NB4 (cell line): Measurements from ENCODE around the gene FGD2.

Source experiments
- DNase-seq: peaks from one replicate; pipeline ENCODE4 v3.0.0; 2010; ENCODE audit warnings: low read depth
- H3K4me3 ChIP-seq: one replicate; pipeline ENCODE4 v1.5.1; 2011; ENCODE audit warnings: mild to moderate bottlenecking, low read depth, low read length, moderate library complexity
- MYC ChIP-seq: IDR thresholded peaks from 2 replicates; pipeline ENCODE4 v1.6.1; 2011; ENCODE audit warnings: low read depth, low read length
- POLR2A ChIP-seq: IDR thresholded peaks from 2 replicates; pipeline ENCODE4 v1.6.1; 2011; ENCODE audit warnings: mild to moderate bottlenecking; ENCODE audit not compliant: insufficient read length; ENCODE audit errors: extremely low read depth
- TF ChIP-seq, protein P1 (sequence below): IDR thresholded peaks from 2 replicates; pipeline ENCODE4 v1.6.1; 2011; ENCODE audit warnings: low read depth, low read length
- TF ChIP-seq, protein P2 (sequence below): IDR thresholded peaks from one replicate; pipeline ENCODE4 v1.5.1; 2012; ENCODE audit warnings: low read depth, low read length

Gene FGD2

GRCh38 chr6:37005061-37005810 lies at the start of gene FGD2:
Gene FGD2, plus strand, starts transcription at chr6:37005655. Its CDS starts 163 bp downstream, at chr6:37005818.
- TF ChIP-seq, protein P1, sequence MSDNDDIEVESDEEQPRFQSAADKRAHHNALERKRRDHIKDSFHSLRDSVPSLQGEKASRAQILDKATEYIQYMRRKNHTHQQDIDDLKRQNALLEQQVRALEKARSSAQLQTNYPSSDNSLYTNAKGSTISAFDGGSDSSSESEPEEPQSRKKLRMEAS: 0 out of 2 replicates have a peak, but pooled peaks have one; percentile 37
- TF ChIP-seq, protein P2, sequence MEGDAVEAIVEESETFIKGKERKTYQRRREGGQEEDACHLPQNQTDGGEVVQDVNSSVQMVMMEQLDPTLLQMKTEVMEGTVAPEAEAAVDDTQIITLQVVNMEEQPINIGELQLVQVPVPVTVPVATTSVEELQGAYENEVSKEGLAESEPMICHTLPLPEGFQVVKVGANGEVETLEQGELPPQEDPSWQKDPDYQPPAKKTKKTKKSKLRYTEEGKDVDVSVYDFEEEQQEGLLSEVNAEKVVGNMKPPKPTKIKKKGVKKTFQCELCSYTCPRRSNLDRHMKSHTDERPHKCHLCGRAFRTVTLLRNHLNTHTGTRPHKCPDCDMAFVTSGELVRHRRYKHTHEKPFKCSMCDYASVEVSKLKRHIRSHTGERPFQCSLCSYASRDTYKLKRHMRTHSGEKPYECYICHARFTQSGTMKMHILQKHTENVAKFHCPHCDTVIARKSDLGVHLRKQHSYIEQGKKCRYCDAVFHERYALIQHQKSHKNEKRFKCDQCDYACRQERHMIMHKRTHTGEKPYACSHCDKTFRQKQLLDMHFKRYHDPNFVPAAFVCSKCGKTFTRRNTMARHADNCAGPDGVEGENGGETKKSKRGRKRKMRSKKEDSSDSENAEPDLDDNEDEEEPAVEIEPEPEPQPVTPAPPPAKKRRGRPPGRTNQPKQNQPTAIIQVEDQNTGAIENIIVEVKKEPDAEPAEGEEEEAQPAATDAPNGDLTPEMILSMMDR: no peak
- TF ChIP-seq POLR2A: no peak
- no peak for TF ChIP-seq MYC
- peak; percentile 85 for DNase-seq
- no peak within 1 kb of the TSS for H3K4me3 ChIP-seq

DNA sequence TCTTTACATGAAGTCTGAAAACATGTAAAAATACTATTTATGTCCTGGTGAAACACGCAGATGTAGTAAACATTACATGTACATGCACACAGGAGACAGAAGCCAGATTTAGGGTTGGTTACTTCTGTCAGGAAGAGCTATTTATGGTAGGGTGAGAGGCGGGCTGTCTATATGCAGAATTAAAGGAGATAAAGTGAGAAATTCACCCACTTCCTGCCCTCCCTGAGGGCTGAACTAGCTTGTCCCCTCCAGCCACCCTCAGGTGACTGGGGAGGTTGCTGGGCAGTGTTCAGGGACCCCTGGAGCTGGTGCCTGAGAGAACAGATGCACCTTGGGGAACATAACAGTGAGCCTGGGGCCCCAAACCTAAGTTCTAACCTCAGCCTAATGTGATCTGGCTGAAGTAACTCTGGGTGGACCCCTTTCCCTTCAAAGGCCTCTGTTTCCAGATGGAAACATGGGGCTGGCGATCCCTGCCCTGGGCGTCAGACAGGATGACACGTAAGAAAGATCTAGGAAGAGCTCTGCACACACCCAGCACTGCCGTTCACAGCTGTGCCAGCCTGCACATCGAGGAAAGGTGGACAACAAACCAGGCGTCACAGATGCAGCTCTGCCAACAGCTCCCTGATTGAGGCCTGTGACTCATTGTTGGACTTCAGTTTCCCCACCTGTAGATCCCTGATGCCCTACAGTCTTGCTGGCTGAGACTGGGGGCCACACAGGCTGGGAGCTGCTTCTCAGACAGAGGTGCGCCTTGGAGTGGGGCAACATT lies 49.6 kb upstream of the FGD2 start:
- H3K4me3 ChIP-seq: no peak overlapping the region
- DNase-seq: no peak
- TF ChIP-seq POLR2A: no peak
- no peak for TF ChIP-seq MYC
- TF ChIP-seq, protein P1: no peak
- TF ChIP-seq, protein P2: no peak

- no peak for DNase-seq
- H3K4me3 ChIP-seq: no peak overlapping the region
- TF ChIP-seq POLR2A: no peak
Measured at GRCh38 chr6:36956446-36956820, 49.0 kb upstream of the FGD2 start.

GRCh38 chr6:36957773-36958271 lies 47.6 kb upstream of the FGD2 start:
- no peak overlapping the region for H3K4me3 ChIP-seq
- no peak for DNase-seq
- TF ChIP-seq, protein P1: no peak
- TF ChIP-seq POLR2A: no peak
- TF ChIP-seq, protein P2: no peak

- no peak for DNase-seq
- no peak overlapping the region for H3K4me3 ChIP-seq
- TF ChIP-seq, protein P2: no peak
- TF ChIP-seq, protein P1: no peak
- TF ChIP-seq POLR2A (no peak), MYC (no peak)
Measured at GRCh38 chr6:36958775-36959554, 46.5 kb upstream of the FGD2 start.
